Prostate gland (tissue), 2 donors: ENCODE results near the gene TCAP.
"Not testable (repeated sequence)": the region's sequence is repeated elsewhere in the genome, so short reads cannot be mapped to it uniquely, and the experiment has no call there.

Experiments
- CTCF ChIP-seq, 4 experiments: fragments of 200-600 bp in 2 of 4; fragments of 450-650 bp in 2 of 4; sonication (generic) in 2 of 4; IDR thresholded peaks; 1 replicate in 3 of 4; 2 replicates in 1 of 4; pipeline ENCODE4 v1.5.1; 2016 to 2019; ENCODE audit warnings: antibody characterized with exemption in 4 of 4, mild to moderate bottlenecking in 2 of 4, moderate library complexity in 2 of 4
- POLR2A ChIP-seq: fragments of 450-650 bp; IDR thresholded peaks from one replicate; pipeline ENCODE4 v1.6.1; 2016; ENCODE audit warnings: antibody characterized with exemption, mild to moderate bottlenecking
- POLR2AphosphoS5 ChIP-seq: sonication (generic); formaldehyde crosslinking; IDR thresholded peaks from one replicate; pipeline ENCODE4 v1.6.1; 2017; ENCODE audit warnings: antibody characterized with exemption

- not testable (repeated sequence) for TF ChIP-seq POLR2A; CTCF (IDR thresholded peaks at IDR 0.05); POLR2AphosphoS5
Observed at GRCh38 chr17:39699157-39699817, 34.1 kb downstream of the TCAP start.
